Middle frontal gyrus (tissue), 1 donor: ENCODE data around the gene BCAS4.

Source experiments
- DNase-seq: peaks from one replicate; pipeline ENCODE4 v3.0.0-alpha.2; 2015; ENCODE audit warnings: low spot score; ENCODE audit errors: extremely low spot score

Gene BCAS4

GRCh38 chr20:50854506-50855249 is 59.8 kb downstream of the BCAS4 start:
- DNase-seq, result no peak

GRCh38 chr20:50855498-50856474 is 60.9 kb downstream of the BCAS4 start:
- no peak for DNase-seq

GRCh38 chr20:50856475-50857041 is 61.7 kb downstream of the BCAS4 start:
- DNase-seq, result no peak

- no peak for DNase-seq
These were observed 62.5 kb downstream of the BCAS4 start for GRCh38 chr20:50857348-50857747.

- no peak for DNase-seq
These were observed 63.7 kb downstream of the BCAS4 start for GRCh38 chr20:50858525-50858924.

- no peak for DNase-seq
These were observed 64.3 kb downstream of the BCAS4 start for GRCh38 chr20:50859161-50859560.

GRCh38 chr20:50861012-50861411 is 66.2 kb downstream of the BCAS4 start:
- DNase-seq, result no peak

- no peak for DNase-seq
These were observed 67.7 kb downstream of the BCAS4 start for GRCh38 chr20:50862546-50862945.

GRCh38 chr20:50865114-50865513 is 70.3 kb downstream of the BCAS4 start:
- no peak for DNase-seq

- DNase-seq, result no peak
These were observed 70.7 kb downstream of the BCAS4 start for GRCh38 chr20:50865591-50865990.

GRCh38 chr20:50866036-50866685 is 71.3 kb downstream of the BCAS4 start:
- DNase-seq, result no peak

GRCh38 chr20:50866831-50867230 is 72.0 kb downstream of the BCAS4 start:
- no peak for DNase-seq

GRCh38 chr20:50867805-50868204 is 72.9 kb downstream of the BCAS4 start:
- DNase-seq, result no peak

- no peak for DNase-seq
These were observed 73.9 kb downstream of the BCAS4 start for GRCh38 chr20:50868509-50869495.

GRCh38 chr20:50870561-50871161 is 75.8 kb downstream of the BCAS4 start:
- no peak for DNase-seq

- DNase-seq, result no peak
These were observed 77.9 kb downstream of the BCAS4 start for GRCh38 chr20:50872560-50873425.

- DNase-seq, result no peak
These were observed 78.7 kb downstream of the BCAS4 start for GRCh38 chr20:50873585-50873984.

GRCh38 chr20:50874111-50874757 is 79.4 kb downstream of the BCAS4 start:
- no peak for DNase-seq
